HCT116 (cell line): ENCODE data around the gene NDUFAF4. TPM values are rescaled to one million over a fixed set of nuclear protein-coding genes. Genes with fewer than 3 reads are reported as not detected.

ENCODE experiments used
- ATAC-seq: fragments of 200-7000 bp; cut with Tn5 transposase; 2 replicates; pipeline ENCODE4 v1.9.1; 2020; ENCODE audit warnings: mild to moderate bottlenecking, moderate library complexity
- BruUV-seq: library from RNA; stranded (reverse); fragments of 400-500 nt; replicated peaks from 2 replicates; lab custom pipeline; 2021; lab: Mats Ljungman, UMichigan
- CTCF ChIA-PET: fragments of 300-600 bp; sonication (Branson Sonifier 250); formaldehyde crosslinking; loops from one replicate; lab custom pipeline; 2021; ENCODE audit warnings: antibody characterized with exemption; lab: Charles Lee
- POLR2A ChIA-PET: fragments of 300-600, 350-600 bp; sonication (Branson Sonifier 250); formaldehyde crosslinking; loops from one replicate; lab custom pipeline; 2021; ENCODE audit warnings: antibody characterized with exemption; lab: Charles Lee
- RAD21 ChIA-PET, 2 experiments: fragments of 300-600 bp; sonication (Branson Sonifier 250); formaldehyde crosslinking; loops; one replicate each; lab custom pipeline; 2023; ENCODE audit warnings: low total read pairs in 2 of 2; ENCODE audit not compliant: uncharacterized antibody in 2 of 2, unreplicated experiment in 2 of 2, low non-redundant PET in 1 of 2; lab: Charles Lee
- DNase-seq: peaks from one replicate; pipeline ENCODE4 v3.0.0-alpha.2; 2010; ENCODE audit warnings: low read depth, low spot score
- H2AFZ ChIP-seq: fragments of 200-600 bp; shearing (Covaris generic), sonication (generic); 2 replicates; pipeline ENCODE4 v1.6.1; 2017; ENCODE audit warnings: low read depth, mixed run types, mixed read lengths, antibody characterized with exemption, low read length; ENCODE audit not compliant: poor library complexity, severe bottlenecking
- H3K27ac ChIP-seq: 2 replicates; pipeline ENCODE4 v1.5.1; 2012; ENCODE audit warnings: low read depth, low read length
- H3K27me3 ChIP-seq: fragments of 200-600 bp; sonication (generic); 2 replicates; pipeline ENCODE4 v1.6.1; 2016; ENCODE audit warnings: mixed run types, low read length, mixed read lengths; ENCODE audit not compliant: insufficient read depth
- H3K36me3 ChIP-seq, 2 experiments: fragments of 200-500 bp in 1 of 2; fragments of 200-600 bp in 1 of 2; sonication (Bioruptor generic) in 1 of 2; sonication (generic) in 1 of 2; 2 replicates each; pipeline versions ENCODE4 v1.5.1 to v1.6.1; 2014 to 2016; ENCODE audit warnings: low read length in 2 of 2, inconsistent platforms in 1 of 2, mixed read lengths in 1 of 2, mixed run types in 1 of 2; ENCODE audit not compliant: insufficient read depth in 2 of 2, control insufficient read depth in 1 of 2
- H3K4me1 ChIP-seq, 2 experiments: fragments of 200-600 bp in 1 of 2; sonication (generic) in 1 of 2; 2 replicates each; pipeline versions ENCODE4 v1.5.1 to v1.6.1; 2012 to 2017; ENCODE audit warnings: low read length in 2 of 2, inconsistent platforms in 1 of 2, mild to moderate bottlenecking in 1 of 2, mixed read lengths in 1 of 2, mixed run types in 1 of 2, moderate library complexity in 1 of 2; ENCODE audit not compliant: insufficient read depth in 2 of 2, control insufficient read depth in 1 of 2
- H3K4me2 ChIP-seq: fragments of 200-600 bp; sonication (generic); 2 replicates; pipeline ENCODE4 v1.6.1; 2017; ENCODE audit warnings: mixed run types, low read length, mixed read lengths
- H3K4me3 ChIP-seq, 2 experiments: fragments of 200-600 bp in 1 of 2; sonication (generic) in 1 of 2; replicated peaks in 1 of 2; 2 replicates each; pipeline ENCODE4 v1.5.1; 2011 to 2016; ENCODE audit warnings: low read length in 2 of 2, control low read depth in 1 of 2, low read depth in 1 of 2, mild to moderate bottlenecking in 1 of 2, mixed read lengths in 1 of 2, mixed run types in 1 of 2
- H3K79me2 ChIP-seq: fragments of 200-600 bp; sonication (generic); 2 replicates; pipeline ENCODE4 v1.6.1; 2017; ENCODE audit warnings: mild to moderate bottlenecking, mixed run types, low read length, moderate library complexity, mixed read lengths; ENCODE audit not compliant: insufficient read depth
- H3K9ac ChIP-seq: fragments of 200-600 bp; sonication (generic); 2 replicates; pipeline ENCODE4 v1.6.1; 2016; ENCODE audit warnings: low read length, mixed read lengths
- H3K9me2 ChIP-seq: fragments of 200-600 bp; sonication (generic), shearing (Covaris generic); 2 replicates; pipeline ENCODE4 v1.6.1; 2017; ENCODE audit warnings: mixed run types, mild to moderate bottlenecking, moderate library complexity; ENCODE audit not compliant: insufficient read depth
- H3K9me3 ChIP-seq, 2 experiments: fragments of 200-500 bp in 1 of 2; fragments of 200-600 bp in 1 of 2; sonication (Bioruptor generic) in 1 of 2; sonication (generic) in 1 of 2; 2 replicates each; pipeline ENCODE4 v1.6.1; 2014 to 2017; ENCODE audit warnings: low read length in 2 of 2, mixed read lengths in 2 of 2, inconsistent platforms in 1 of 2, low read depth in 1 of 2, mild to moderate bottlenecking in 1 of 2, mixed run types in 1 of 2, moderate library complexity in 1 of 2; ENCODE audit not compliant: control insufficient read depth in 1 of 2, insufficient read depth in 1 of 2
- H4K20me1 ChIP-seq: fragments of 200-600 bp; sonication (generic), shearing (Covaris generic); 2 replicates; pipeline ENCODE4 v1.6.1; 2017; ENCODE audit warnings: mixed run types, mild to moderate bottlenecking, moderate library complexity; ENCODE audit not compliant: insufficient read depth
- EZH2 ChIP-seq: fragments of 200-600 bp; sonication (generic); IDR thresholded peaks from 2 replicates; pipeline ENCODE4 v1.6.1; 2017; ENCODE audit warnings: antibody characterized with exemption, mixed run types
- EZH2phosphoT487 ChIP-seq: fragments of 200-600 bp; IDR thresholded peaks from 2 replicates; pipeline ENCODE4 v1.6.1; 2018; ENCODE audit warnings: antibody characterized with exemption, borderline replicate concordance
- FOSL1 ChIP-seq: IDR thresholded peaks from 2 replicates; pipeline ENCODE4 v1.6.1; 2012; ENCODE audit warnings: low read depth
- MAX ChIP-seq: IDR thresholded peaks from 2 replicates; pipeline ENCODE4 v1.6.1; 2012
- RAD21 ChIP-seq: IDR thresholded peaks from 2 replicates; pipeline ENCODE4 v1.6.1; 2012; ENCODE audit warnings: low read depth, mild to moderate bottlenecking
- REST ChIP-seq: IDR thresholded peaks from 2 replicates; pipeline ENCODE4 v1.6.1; 2012; ENCODE audit warnings: low read depth
- TCF7L2 ChIP-seq: IDR thresholded peaks from 2 replicates; pipeline ENCODE4 v1.7.0; 2011; ENCODE audit warnings: borderline replicate concordance, inconsistent platforms; ENCODE audit not compliant: insufficient read depth, insufficient read length; ENCODE audit errors: extremely low read depth
- ZFX ChIP-seq: fragments of 450-650 bp; IDR thresholded peaks from 2 replicates; pipeline ENCODE4 v1.6.1; 2017
- intact Hi-C: fragments of 100-400 bp; cut with micrococcal nuclease; formaldehyde crosslinking; loops from 2 replicates; pipeline ENCODE4 v1.10.0; 2022
- total RNA-seq: library from RNA; stranded (reverse); gene quantifications from one replicate; pipeline ENCODE4 v1.2.1, GENCODE V29; 2021; ENCODE audit not compliant: unreplicated experiment
- TF ChIP-seq, protein P1 (sequence below): IDR thresholded peaks from 2 replicates; pipeline ENCODE4 v1.6.1; 2011; ENCODE audit warnings: mild to moderate bottlenecking, low read length, moderate library complexity; ENCODE audit not compliant: insufficient replicate concordance; ENCODE audit errors: extremely low read depth

Gene NDUFAF4
- total RNA-seq, 1 experiment from 2014 or later, result 62.4 TPM

GRCh38 chr6:96856856-96857255 lies 40.8 kb downstream of the NDUFAF4 start:
- POLR2A ChIA-PET, result no interaction called here
- no peak overlapping the region for H3K9ac ChIP-seq
- H3K9me2 ChIP-seq, result no peaks in the 10 kb centered on the region
- H4K20me1 ChIP-seq, result no peaks in the 10 kb centered on the region
- BruUV-seq, result no TSS peak
- DNase-seq (no peak), ATAC-seq (no peak)
- H3K4me1 ChIP-seq, result no peaks in the 10 kb centered on the region
- no peak overlapping the region for H3K4me2 ChIP-seq
- H3K9me3 ChIP-seq, result no peaks in the 10 kb centered on the region
- H3K4me3 ChIP-seq, result no peak overlapping the region
- CTCF ChIA-PET, result no interaction called here
- TF ChIP-seq REST (no peak), FOSL1 (no peak), MAX (no peak), ZFX (no peak), EZH2 (no peak), EZH2phosphoT487 (no peak), TCF7L2 (no peak), RAD21 (no peak)
- TF ChIP-seq, protein P1, sequence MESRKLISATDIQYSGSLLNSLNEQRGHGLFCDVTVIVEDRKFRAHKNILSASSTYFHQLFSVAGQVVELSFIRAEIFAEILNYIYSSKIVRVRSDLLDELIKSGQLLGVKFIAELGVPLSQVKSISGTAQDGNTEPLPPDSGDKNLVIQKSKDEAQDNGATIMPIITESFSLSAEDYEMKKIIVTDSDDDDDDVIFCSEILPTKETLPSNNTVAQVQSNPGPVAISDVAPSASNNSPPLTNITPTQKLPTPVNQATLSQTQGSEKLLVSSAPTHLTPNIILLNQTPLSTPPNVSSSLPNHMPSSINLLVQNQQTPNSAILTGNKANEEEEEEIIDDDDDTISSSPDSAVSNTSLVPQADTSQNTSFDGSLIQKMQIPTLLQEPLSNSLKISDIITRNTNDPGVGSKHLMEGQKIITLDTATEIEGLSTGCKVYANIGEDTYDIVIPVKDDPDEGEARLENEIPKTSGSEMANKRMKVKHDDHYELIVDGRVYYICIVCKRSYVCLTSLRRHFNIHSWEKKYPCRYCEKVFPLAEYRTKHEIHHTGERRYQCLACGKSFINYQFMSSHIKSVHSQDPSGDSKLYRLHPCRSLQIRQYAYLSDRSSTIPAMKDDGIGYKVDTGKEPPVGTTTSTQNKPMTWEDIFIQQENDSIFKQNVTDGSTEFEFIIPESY, result no peak
- intact Hi-C loops, result no loop called here
- no peak overlapping the region for H3K27ac ChIP-seq
- H3K27me3 ChIP-seq, result no peaks in the 10 kb centered on the region
- no peak overlapping the region for H2AFZ ChIP-seq
- RAD21 ChIA-PET, result no interaction called here
- H3K79me2 ChIP-seq, result no peaks in the 10 kb centered on the region
- no peaks in the 10 kb centered on the region for H3K36me3 ChIP-seq
